ENCODE results near the gene DET1.
"Not testable (repeated sequence)": the region's sequence is repeated elsewhere in the genome, so short reads cannot be mapped to it uniquely, and the experiment has no call there.

DET1 gene

DNA sequence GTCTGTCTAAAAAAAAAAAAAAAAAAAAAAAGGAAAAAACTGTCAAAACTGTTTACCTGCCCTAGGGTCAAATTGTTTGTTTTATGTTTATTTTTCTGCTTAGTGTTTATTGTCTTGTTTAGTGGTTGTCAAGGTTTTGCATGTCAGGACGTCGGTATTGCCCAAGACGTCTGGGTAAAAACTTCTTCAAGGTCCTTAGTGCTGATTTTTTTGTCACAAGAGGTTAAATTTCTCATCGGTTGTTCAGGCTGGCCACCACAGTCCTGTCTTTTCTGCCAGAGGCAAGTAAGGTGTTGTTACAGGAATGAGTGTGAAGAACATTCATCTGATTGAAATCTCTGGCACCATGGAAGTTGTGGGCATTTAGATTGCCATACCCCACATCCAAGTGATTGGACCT is 7.0 kb downstream of the DET1 start:
- no peak for DNase-seq

DNA sequence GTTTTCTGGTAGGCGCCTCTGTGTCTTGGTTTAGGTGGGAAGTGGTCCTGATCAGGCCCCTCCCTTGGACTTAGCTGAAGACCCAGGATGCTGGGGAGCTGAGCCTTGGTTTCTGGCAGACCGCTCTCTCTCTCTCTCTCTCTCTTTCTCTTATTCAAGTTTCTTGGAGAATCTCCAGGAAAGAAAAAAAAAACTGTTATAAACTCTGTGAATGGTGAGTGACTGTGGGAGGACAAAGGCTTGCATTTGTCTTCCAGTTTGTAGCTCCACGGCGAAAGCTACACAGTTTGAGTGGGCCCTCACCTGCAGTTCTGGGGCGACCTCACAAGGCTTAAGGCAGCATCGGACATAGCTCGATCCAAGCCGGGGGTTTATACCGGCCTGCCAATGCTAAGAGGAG is 7.5 kb downstream of the DET1 start:
- DNase-seq, result no peak

- DNase-seq, result no peak
These were observed 8.7 kb downstream of the DET1 start for GRCh38 chr15:88537591-88538317.

DNA sequence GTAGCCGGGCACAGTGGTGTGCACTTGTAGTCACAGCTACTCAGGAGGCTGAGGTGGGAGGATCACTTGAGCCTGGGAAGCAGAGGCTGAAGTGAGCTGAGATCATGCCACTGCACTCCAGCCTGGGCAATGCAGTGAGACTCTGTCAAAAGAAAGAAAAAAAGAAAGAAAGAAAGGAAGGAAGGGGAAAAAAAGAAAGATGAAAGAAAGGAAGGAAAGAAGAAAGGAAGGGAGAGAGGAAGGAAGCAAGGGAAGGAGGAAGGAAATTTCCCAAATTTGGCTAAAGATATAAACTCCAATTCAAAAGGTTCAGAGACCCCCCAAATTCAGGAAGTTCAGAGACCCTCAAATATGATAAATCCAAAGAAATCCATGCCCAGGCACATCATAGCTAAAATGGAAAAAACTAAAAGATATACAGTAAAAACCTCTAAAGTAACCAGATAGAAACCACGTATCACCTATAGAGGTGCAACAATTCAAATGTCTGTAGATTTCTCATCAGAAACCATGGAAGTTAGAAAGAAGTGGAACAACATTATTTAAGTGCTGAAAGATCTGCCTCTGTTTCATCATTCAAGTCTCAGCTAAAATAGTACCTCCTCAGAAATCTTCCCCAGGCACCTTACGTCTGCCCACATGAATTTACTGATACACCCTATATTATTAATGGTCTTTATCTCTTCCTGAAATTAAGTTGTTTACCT is 10.7 kb downstream of the DET1 start:
- DNase-seq, result no peak

DNA sequence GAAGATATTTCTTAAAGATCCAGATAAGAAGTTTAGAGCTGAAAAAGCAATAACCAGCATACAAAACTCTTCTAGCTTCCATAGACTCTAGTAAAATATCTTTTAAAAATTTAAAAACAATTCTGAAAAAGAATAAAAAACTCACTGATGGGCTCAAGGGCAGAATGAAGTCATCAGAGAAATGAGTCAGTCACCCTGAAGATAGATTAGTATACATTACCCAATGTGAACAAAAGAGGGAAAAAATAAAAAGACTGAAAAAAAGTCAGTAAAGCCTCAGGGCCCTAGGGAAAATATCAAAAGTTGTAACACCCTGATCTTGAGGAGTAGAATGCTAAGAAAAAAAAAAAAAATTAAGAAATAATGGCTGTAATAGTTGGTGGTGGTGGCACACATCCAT is 11.4 kb downstream of the DET1 start:
- DNase-seq, result no peak

GRCh38 chr15:88533376-88533775 is 13.1 kb downstream of the DET1 start:
- no peak for DNase-seq

DNA sequence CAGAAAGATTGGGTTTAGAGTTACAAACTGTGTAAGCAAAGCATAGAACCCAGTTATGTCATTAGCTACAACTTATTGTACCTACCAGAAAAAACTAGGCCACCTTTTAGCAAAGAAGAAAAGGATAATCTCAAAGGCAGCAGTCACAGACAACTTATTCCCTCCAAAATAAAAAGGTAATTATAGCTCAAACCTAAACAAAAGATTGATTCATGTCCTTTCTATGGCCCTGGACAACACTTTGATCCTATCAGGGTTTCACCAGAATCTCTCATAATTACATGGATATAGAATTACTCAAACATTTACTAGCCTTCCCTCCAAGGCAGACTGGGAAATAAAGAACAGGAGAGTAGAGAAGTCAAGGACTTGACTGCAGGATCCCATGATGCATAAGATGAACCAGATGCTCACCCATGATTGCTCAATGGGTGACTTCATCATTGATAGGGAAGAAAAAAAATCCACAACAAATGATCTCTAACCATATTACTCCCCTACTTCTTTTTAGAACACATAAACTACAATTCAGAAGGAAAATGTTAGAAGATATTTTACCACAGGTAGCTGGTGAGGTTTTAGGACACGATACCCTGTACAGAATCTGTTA is 17.4 kb downstream of the DET1 start:
- DNase-seq, result no peak

DNA sequence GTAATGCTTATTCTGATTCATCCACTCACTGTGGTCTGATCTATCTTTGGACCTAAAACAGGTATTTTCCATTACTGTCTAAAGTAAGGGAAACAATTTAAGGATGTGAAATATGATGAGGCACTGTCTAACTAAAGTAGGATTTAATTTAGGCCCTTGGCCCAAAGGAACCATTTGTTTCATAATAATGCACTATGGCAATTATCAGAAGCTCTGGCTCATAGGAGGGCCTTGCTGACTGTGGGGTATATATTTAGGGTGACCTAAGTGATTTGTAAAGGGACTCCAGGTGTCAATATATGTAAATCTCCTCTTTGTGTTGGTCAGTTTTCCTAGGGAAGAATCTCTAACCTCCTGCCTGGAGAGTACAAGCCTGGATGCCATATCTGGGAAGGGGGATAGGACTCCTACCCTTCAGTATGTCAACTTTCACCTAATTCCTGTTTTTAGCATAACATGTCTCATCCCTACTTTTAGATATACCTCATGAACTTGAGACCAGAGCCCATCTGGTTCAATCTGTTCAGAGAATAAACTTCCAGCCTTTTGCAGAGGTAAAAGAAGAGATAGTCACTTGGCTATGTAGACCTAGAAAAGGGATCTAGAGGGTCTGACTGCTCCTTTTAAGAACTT is 20.1 kb downstream of the DET1 start:
- no peak for DNase-seq

DNA sequence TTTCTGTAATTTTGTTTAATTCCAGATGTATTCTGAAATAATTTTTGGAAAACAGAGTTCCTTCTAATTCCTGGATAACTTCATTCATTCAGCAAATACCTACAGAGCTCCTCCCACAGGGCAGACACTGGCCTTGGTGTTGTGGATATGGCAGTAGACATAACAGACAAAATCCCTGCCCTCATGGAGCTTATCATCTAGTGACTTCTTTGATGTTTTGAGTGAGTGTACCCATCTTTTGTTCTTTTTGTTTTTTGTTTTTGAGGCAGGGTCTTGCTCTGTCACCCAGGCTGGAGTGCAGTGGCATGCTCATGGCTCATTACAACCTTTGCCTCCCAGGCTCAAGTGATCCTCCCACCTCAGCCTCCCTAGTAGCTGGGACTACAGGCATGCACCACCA is 21.1 kb downstream of the DET1 start:
- DNase-seq, result no peak

- DNase-seq, result not testable (repeated sequence)
These were observed 22.4 kb downstream of the DET1 start for GRCh38 chr15:88524094-88524493.

- DNase-seq, result no peak
These were observed 27.6 kb downstream of the DET1 start for GRCh38 chr15:88518903-88519302.

DNA sequence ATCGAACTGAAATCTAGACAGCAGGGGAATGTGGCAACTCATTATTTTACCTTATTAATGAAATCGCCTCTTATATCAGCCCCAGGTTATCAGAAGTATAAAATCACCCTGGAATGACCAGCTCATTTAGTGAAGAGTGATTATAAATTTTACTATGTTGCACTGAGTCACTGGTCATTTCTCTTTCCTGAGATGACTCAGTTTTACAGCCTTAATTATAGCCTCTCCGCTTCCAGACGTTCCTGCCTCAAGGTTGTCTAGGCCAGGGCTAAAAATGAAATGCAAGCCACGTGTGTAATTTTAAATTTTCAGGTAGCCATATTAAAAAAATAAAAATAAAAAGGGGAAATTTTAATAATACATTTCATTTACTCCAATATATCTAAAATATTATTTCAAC is 33.3 kb downstream of the DET1 start:
- no peak for DNase-seq

DNA sequence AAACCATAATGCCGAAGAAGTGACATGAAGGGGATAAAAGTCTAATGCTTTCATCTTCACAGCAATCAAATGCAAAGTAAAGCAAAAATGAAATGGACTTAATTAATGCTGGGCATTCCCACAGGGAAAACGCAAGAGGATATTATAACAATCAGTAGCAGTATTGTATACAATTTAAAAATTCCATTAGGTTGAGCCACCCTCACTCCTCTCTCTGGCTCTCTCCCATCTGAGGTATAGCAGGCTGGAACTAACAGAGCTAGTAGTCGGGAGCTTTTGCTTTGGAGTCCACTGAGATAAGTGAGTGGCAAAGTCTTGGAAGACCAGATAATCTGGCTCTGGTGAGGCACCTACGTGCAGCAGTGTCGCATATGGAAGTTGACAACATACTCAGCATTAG is 33.9 kb downstream of the DET1 start:
- no peak for DNase-seq

GRCh38 chr15:88512078-88512477 is 34.4 kb downstream of the DET1 start:
- DNase-seq, result no peak

GRCh38 chr15:88511161-88511560 is 35.3 kb downstream of the DET1 start:
- DNase-seq, result no peak

DNA sequence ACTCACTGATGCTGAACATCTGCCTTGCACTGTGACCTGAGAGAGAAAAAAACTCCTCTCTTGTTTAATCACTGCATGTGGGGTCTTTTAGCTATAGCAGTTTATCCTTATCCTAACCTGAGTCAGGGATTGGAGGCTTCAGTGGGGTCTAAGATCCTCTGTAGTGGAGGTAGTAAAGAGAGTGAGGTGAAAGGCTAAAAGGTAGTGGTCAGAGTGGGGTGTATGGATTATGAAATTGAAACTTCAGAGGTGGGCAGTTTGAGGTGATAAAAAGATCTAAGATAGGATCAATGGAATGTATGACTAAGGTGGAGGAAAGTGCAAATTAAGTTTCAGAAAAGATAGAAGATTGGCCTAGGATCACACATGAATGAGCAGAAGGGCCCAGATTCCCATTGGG is 36.5 kb downstream of the DET1 start:
- no peak for DNase-seq

- DNase-seq, result no peak
These were observed 37.2 kb downstream of the DET1 start for GRCh38 chr15:88509321-88509720.

- DNase-seq, result no peak
These were observed 39.9 kb downstream of the DET1 start for GRCh38 chr15:88506628-88507027.

GRCh38 chr15:88505721-88506120 is 40.8 kb downstream of the DET1 start:
- no peak for DNase-seq

DNA sequence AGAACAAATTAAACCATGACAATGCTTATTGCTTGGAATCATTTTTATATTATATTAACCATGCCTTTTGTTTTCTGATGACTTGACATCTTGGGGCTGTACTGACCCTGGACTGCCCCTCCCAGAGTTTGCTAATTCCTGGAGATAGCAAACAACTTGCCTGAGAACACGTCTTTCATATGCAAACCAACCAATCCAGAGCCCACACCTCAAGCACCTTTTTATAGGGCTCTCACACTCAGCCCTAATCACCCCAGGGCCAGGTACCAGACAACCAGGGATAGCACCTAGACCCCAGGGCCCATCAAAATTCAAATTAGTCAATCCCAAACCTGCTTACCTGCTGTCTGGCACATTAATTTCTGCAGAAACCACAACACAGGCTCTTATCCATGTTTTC is 42.0 kb downstream of the DET1 start:
- DNase-seq, result no peak

- no peak for DNase-seq
These were observed 47.5 kb downstream of the DET1 start for GRCh38 chr15:88498996-88499395.

- no peak for DNase-seq
These were observed 49.2 kb downstream of the DET1 start for GRCh38 chr15:88497109-88497765.

DNA sequence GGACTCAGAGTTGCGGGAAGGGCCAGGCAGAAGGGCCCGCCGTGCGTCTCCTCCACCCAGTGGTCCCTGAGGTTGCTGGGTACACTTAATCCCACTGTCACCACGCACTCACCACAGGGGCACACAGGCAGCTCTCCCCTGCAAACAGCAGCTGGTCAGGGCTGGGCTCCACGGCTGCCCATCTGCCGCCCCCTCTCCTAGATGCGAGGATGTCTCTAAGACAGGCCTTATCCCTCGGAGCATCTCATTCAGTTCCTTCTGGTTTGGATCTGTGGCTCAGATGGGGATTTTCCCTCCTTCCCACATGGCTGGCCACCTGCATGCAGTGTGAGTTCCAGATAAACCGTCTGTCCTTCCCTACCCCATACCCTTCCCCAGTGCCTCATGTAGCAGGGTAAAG is 52.6 kb downstream of the DET1 start:
- no peak for DNase-seq

Measured in CD4-positive, alpha-beta T cell treated with Interleukin-1 beta for 1 hour (primary cell).